Heart left ventricle (tissue), 13 donors: ENCODE measurements around the gene CEP170.
"Not testable (repeated sequence)": the region's sequence is repeated elsewhere in the genome, so short reads cannot be mapped to it uniquely, and the experiment has no call there.

Experiments
- POLR2A ChIP-seq, 2 donors: fragments of 450-650 bp; IDR thresholded peaks; one replicate each; pipeline ENCODE4 v1.6.1; 2017; ENCODE audit warnings: antibody characterized with exemption in 2 of 2, mild to moderate bottlenecking in 2 of 2, moderate library complexity in 2 of 2
- TF ChIP-seq, protein P1 (sequence below), 12 donors: fragments of 200-600 bp; sonication (generic) in 4 of 12; IDR thresholded peaks; one replicate each; pipeline versions ENCODE4 v1.5.0 to v1.8.0; 2018 to 2022; ENCODE audit warnings: antibody characterized with exemption in 12 of 12, mild to moderate bottlenecking in 5 of 12
- donor health status: ischemic (EF 13 %, LVEDD 7.1; RV severe dilation, severe dysfunction).
- donor health status: DM: no; HTN: yes; CAD: no.
- donor health status: DM: no; HTN: no; CAD: no.
- donor health status: ischemic (EF 25% LVEDD 6.9; RV normal size, moderate dysfunction).
- donor health status: ischemic (EF 25% LVEDD 5.7; RV mildly dilated, moderate dysfunction).
- donor health status: ischemic (EF 35%, LVEDD 5.7; RV mildly dilated, moderate dysfunction).
- donor health status: nonischemic (EF 11% LVEDD 7.7; RV severe dilation, severe dysfunction).
- donor health status: DM: yes; HTN: yes; CAD: no.
- donor health status: PGD.
- donor health status: ischemic (EF 29% LVEDD 5.4; RV normal size, mild dysfunction).
- donor health status: nonischemic (EF 23%, LVEDD 6.1; RV moderate dilation, normal function).

DNA sequence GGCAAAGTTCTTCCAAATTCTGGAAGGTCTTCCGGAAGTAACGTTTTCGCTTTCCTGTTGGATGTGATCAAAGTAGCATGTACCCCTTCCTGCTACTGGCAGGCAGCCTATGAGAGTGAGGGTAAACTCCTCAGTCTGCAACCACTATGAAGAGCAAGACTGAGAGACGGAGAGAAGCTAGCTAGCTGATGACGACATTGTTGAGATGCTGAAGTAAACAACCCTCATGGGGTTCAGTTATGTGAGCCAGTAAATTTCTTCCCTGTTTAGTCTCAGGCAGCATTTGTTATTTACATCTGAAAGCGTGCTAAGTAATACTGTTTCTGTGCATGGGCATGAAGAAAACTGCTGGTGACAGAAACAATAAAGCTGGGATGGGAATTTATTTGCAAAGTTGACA, 57.6 kb downstream of the CEP170 start:
- TF ChIP-seq, protein P1, sequence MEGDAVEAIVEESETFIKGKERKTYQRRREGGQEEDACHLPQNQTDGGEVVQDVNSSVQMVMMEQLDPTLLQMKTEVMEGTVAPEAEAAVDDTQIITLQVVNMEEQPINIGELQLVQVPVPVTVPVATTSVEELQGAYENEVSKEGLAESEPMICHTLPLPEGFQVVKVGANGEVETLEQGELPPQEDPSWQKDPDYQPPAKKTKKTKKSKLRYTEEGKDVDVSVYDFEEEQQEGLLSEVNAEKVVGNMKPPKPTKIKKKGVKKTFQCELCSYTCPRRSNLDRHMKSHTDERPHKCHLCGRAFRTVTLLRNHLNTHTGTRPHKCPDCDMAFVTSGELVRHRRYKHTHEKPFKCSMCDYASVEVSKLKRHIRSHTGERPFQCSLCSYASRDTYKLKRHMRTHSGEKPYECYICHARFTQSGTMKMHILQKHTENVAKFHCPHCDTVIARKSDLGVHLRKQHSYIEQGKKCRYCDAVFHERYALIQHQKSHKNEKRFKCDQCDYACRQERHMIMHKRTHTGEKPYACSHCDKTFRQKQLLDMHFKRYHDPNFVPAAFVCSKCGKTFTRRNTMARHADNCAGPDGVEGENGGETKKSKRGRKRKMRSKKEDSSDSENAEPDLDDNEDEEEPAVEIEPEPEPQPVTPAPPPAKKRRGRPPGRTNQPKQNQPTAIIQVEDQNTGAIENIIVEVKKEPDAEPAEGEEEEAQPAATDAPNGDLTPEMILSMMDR (IDR thresholded peaks at IDR 0.05), result not testable (repeated sequence)
- TF ChIP-seq POLR2A (IDR thresholded peaks at IDR 0.05), result not testable (repeated sequence)
